Type B pancreatic cell (in vitro differentiated cells): ENCODE data around the gene FBXW7. TPM values are rescaled to one million over a fixed set of nuclear protein-coding genes. Genes with fewer than 3 reads are reported as not detected.

ENCODE experiments used
- DNase-seq: peaks from one replicate; pipeline ENCODE4 v3.0.0; 2021; ENCODE audit warnings: mixed read lengths; ENCODE audit not compliant: unreplicated experiment; ENCODE audit errors: extremely low spot score
- H3K27ac Mint-ChIP-seq: 2 replicates; pipeline ENCODE4 v1.8.0; 2021; ENCODE audit warnings: mild to moderate bottlenecking, mixed read lengths
- H3K27me3 Mint-ChIP-seq: 2 replicates; pipeline ENCODE4 v1.8.0; 2021; ENCODE audit warnings: mixed read lengths
- H3K36me3 Mint-ChIP-seq: 2 replicates; pipeline ENCODE4 v1.8.0; 2021; ENCODE audit warnings: mixed read lengths
- H3K4me1 Mint-ChIP-seq: one replicate; pipeline ENCODE4 v1.8.0; 2021; ENCODE audit warnings: mixed read lengths; ENCODE audit not compliant: unreplicated experiment
- H3K4me3 Mint-ChIP-seq: 2 replicates; pipeline ENCODE4 v1.8.0; 2021; ENCODE audit warnings: mild to moderate bottlenecking, mixed read lengths
- H3K9me3 Mint-ChIP-seq: 2 replicates; pipeline ENCODE4 v1.8.0; 2021; ENCODE audit warnings: mixed read lengths
- total RNA-seq: library from RNA; stranded (reverse); gene quantifications from 2 replicates; pipeline ENCODE4 v1.2.1, GENCODE V29; 2021; ENCODE audit warnings: low replicate concordance
- TF ChIP-seq, protein P1 (sequence below): fragments of 200-600 bp; sonication (generic); conservative IDR thresholded peaks from 2 replicates; pipeline ENCODE4 v1.5.0; 2021; ENCODE audit warnings: antibody characterized with exemption, mild to moderate bottlenecking

The FBXW7 gene
- total RNA-seq, 1 donor from 2014 or later: 53.0 TPM

DNA sequence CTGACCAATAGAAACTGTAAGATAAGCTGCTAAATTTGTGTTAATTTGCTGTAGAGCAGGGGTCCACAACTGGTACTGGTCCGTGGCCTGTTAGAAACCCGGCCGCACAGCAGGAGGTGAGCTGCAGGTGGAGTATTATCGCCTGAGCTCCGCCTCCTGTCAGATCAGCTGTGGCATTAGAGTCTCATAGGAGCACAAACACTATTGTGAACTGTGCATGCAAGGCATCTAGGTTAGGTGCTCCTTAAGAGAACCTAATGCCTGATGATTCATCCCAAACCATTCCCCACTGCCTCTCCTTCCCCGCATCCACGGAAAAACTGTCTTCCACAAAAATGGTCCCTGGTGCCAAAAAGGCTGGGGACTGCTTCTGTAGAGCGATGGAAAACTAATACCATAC lies 19.7 kb downstream of the FBXW7 start:
- DNase-seq: no peak
- Mint-ChIP-seq H3K27ac (no peak overlapping the region), H3K4me1 (peaks cover 11% of the 10 kb centered on the region), H3K4me3 (no peak overlapping the region), H3K27me3 (no peaks in the 10 kb centered on the region), H3K36me3 (peaks cover 20% of the 10 kb centered on the region), H3K9me3 (peaks cover 5% of the 10 kb centered on the region)
- TF ChIP-seq, protein P1, sequence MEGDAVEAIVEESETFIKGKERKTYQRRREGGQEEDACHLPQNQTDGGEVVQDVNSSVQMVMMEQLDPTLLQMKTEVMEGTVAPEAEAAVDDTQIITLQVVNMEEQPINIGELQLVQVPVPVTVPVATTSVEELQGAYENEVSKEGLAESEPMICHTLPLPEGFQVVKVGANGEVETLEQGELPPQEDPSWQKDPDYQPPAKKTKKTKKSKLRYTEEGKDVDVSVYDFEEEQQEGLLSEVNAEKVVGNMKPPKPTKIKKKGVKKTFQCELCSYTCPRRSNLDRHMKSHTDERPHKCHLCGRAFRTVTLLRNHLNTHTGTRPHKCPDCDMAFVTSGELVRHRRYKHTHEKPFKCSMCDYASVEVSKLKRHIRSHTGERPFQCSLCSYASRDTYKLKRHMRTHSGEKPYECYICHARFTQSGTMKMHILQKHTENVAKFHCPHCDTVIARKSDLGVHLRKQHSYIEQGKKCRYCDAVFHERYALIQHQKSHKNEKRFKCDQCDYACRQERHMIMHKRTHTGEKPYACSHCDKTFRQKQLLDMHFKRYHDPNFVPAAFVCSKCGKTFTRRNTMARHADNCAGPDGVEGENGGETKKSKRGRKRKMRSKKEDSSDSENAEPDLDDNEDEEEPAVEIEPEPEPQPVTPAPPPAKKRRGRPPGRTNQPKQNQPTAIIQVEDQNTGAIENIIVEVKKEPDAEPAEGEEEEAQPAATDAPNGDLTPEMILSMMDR: no peak

DNA sequence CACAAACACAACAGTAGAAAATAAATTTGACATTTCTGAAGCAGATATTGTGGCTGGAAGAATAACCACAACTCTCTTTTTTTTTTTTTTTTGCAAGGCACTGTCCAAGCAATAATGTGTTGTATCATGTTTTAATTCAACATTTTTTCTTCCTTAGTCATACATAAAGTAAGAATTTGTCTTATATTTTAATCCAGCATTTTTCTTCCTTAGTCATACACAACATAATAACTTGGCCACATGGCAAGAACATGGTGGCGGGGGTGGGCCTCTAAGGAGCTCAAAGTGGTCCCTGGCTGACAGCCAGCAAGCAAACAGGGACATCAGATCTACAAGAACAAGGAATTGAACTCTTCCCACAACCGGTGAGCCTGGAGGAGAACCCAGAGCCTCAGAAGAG lies 20.2 kb downstream of the FBXW7 start:
- peaks cover 20% of the 10 kb centered on the region for H3K36me3 Mint-ChIP-seq
- no peak overlapping the region for H3K27ac Mint-ChIP-seq
- H3K4me3 Mint-ChIP-seq: no peak overlapping the region
- TF ChIP-seq, protein P1: no peak
- DNase-seq: no peak
- H3K4me1 Mint-ChIP-seq: peaks cover 11% of the 10 kb centered on the region
- H3K9me3 Mint-ChIP-seq: peaks cover 5% of the 10 kb centered on the region
- H3K27me3 Mint-ChIP-seq: no peaks in the 10 kb centered on the region

DNA sequence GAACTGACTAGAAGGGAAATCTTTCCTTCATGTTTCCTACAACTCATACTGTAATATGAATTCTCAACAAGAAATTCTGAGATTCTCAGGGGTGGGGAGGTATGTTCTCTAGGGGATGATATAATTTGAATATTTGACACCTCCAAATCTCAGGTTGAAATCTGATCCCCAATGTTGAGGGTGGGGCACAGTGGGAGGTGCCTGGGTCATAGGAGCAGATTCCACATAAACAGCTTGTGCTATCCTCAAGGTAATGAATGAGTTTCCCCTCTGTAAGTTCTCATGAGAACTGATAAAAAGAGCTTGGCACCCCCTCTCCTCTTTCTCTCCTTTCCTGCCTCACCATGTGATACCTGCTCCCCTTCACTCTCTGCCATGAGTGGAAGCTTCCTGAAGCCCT lies 21.5 kb downstream of the FBXW7 start:
- Mint-ChIP-seq H3K9me3 (peaks cover under 1% of the 10 kb centered on the region), H3K4me1 (peaks cover 11% of the 10 kb centered on the region), H3K27ac (no peak overlapping the region), H3K27me3 (no peaks in the 10 kb centered on the region), H3K36me3 (peaks cover 11% of the 10 kb centered on the region), H3K4me3 (no peak overlapping the region)
- TF ChIP-seq, protein P1: no peak
- DNase-seq: no peak

DNA sequence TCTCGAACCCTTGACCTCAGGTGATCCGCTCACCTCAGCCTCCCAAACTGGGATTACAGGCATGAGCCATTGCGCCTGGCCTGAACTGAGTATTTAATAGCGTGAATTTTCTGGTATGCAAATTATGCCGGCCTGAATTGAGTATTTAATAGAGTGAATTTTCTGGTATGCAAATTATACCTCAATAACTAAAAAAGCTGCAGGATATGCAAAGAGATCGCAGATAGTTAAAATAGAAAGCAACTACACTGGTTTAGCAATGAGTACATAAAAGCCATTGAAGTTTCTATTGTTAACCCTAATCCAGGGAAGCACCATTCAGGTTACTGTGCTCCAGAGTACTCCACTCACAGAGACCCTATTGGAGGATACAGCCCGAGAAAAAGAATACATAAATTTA lies 22.8 kb downstream of the FBXW7 start:
- no peak overlapping the region for H3K4me3 Mint-ChIP-seq
- no peak overlapping the region for H3K27ac Mint-ChIP-seq
- DNase-seq: no peak
- TF ChIP-seq, protein P1: no peak
- H3K4me1 Mint-ChIP-seq: peaks cover 11% of the 10 kb centered on the region
- H3K27me3 Mint-ChIP-seq: no peaks in the 10 kb centered on the region
- peaks cover 10% of the 10 kb centered on the region for H3K36me3 Mint-ChIP-seq
- no peaks in the 10 kb centered on the region for H3K9me3 Mint-ChIP-seq

DNA sequence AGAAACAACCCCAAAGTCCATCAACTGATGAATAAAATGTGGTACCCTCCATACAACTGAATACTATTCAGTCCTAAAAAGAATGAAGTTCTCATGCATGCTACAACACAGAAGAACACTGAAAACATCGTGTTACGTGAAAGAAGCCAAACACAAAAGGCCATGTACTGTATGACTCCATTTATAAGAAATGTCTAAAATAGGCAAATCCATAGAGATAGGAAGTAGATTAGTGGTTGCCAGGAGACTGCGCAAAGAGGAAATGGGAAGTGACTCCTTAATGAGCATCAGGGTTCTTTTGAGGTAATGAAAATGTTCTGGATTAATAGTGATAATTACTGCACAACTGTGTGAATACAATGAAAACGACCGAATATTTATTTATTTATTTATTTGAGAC lies 23.4 kb downstream of the FBXW7 start:
- TF ChIP-seq, protein P1: no peak
- H3K9me3 Mint-ChIP-seq: no peaks in the 10 kb centered on the region
- no peak for DNase-seq
- no peak overlapping the region for H3K4me3 Mint-ChIP-seq
- H3K27me3 Mint-ChIP-seq: no peaks in the 10 kb centered on the region
- H3K4me1 Mint-ChIP-seq: peaks cover 12% of the 10 kb centered on the region
- H3K27ac Mint-ChIP-seq: no peak overlapping the region
- peaks cover 12% of the 10 kb centered on the region for H3K36me3 Mint-ChIP-seq
